Neural progenitor cell (in vitro differentiated cells): ENCODE measurements around the gene ACTR1A.

Source experiments
- EZH2 ChIP-seq: fragments of 200-600 bp; sonication (generic); IDR thresholded peaks from 2 replicates; pipeline ENCODE4 v1.6.1; 2017; ENCODE audit warnings: antibody characterized with exemption, mild to moderate bottlenecking, moderate library complexity
- EZH2phosphoT487 ChIP-seq: fragments of 200-600 bp; sonication (generic); IDR thresholded peaks from 2 replicates; pipeline ENCODE4 v1.6.1; 2017; ENCODE audit warnings: antibody characterized with exemption
- TF ChIP-seq, protein P1 (sequence below): fragments of 200-600 bp; sonication (generic); IDR thresholded peaks from 2 replicates; pipeline ENCODE4 v1.5.1; 2017; ENCODE audit warnings: antibody characterized with exemption, mild to moderate bottlenecking

DNA sequence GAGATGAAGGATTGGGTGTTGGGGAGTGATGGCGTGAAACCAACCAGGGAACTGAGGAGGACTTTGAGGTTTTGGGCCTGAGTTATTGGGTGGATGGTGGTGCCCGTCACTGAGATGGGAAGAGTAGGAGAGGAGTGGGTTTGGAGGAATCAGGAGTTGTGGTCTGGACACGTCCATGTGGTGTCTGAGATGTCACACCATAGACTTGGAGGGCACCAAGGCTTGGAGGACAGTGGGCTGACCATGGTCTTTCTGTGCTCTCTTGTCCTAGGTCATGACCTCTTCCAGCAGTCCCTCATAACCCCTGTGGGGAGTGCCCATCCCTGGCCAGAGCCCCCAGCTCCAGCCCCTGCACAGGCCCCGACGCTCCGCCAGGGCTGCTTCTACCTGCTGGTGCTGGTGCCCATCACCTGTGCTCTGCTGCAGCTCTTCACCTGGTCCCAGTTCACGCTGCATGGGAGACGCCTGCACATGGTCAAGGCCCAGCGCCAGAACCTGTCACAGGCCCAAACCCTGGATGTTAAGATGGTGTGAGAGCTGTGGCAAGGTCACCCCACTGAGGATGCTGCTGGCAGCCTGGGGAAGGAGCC lies 27.0 kb downstream of the ACTR1A start:
- TF ChIP-seq, protein P1, sequence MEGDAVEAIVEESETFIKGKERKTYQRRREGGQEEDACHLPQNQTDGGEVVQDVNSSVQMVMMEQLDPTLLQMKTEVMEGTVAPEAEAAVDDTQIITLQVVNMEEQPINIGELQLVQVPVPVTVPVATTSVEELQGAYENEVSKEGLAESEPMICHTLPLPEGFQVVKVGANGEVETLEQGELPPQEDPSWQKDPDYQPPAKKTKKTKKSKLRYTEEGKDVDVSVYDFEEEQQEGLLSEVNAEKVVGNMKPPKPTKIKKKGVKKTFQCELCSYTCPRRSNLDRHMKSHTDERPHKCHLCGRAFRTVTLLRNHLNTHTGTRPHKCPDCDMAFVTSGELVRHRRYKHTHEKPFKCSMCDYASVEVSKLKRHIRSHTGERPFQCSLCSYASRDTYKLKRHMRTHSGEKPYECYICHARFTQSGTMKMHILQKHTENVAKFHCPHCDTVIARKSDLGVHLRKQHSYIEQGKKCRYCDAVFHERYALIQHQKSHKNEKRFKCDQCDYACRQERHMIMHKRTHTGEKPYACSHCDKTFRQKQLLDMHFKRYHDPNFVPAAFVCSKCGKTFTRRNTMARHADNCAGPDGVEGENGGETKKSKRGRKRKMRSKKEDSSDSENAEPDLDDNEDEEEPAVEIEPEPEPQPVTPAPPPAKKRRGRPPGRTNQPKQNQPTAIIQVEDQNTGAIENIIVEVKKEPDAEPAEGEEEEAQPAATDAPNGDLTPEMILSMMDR, result no peak
- TF ChIP-seq EZH2 (no peak), EZH2phosphoT487 (no peak)
